Spleen (tissue), 7 donors: ENCODE data around the gene SLC26A1.

Experiments
- POLR2A ChIP-seq, 3 donors: fragments of 450-650 bp; IDR thresholded peaks; one replicate each; pipeline ENCODE4 v1.5.1; 2017; ENCODE audit warnings: antibody characterized with exemption in 3 of 3, mild to moderate bottlenecking in 1 of 3
- POLR2AphosphoS5 ChIP-seq, 3 donors: sonication (generic); formaldehyde crosslinking; IDR thresholded peaks; one replicate each; pipeline ENCODE4 v1.5.1; 2017; ENCODE audit warnings: antibody characterized with exemption in 3 of 3
- TF ChIP-seq, protein P1 (sequence below), 11 experiments: fragments of 200-600 bp in 7 of 11; fragments of 450-650 bp in 4 of 11; sonication (generic) in 4 of 11; IDR thresholded peaks in 8 of 11; conservative IDR thresholded peaks in 3 of 11; 1 replicate in 7 of 11; 2 replicates in 4 of 11; pipeline versions ENCODE4 v1.4.0 to v1.8.0; 2016 to 2021; ENCODE audit warnings: antibody characterized with exemption in 11 of 11, inconsistent platforms in 4 of 11, mild to moderate bottlenecking in 1 of 11
- donor health status: DM: no; HTN: no; CAD: no; lungs with moderate emphysema.
- donor health status: DM: no; HTN: no; CAD: no.
- donor health status: DM: no; HTN: no; CAD: no.

DNA sequence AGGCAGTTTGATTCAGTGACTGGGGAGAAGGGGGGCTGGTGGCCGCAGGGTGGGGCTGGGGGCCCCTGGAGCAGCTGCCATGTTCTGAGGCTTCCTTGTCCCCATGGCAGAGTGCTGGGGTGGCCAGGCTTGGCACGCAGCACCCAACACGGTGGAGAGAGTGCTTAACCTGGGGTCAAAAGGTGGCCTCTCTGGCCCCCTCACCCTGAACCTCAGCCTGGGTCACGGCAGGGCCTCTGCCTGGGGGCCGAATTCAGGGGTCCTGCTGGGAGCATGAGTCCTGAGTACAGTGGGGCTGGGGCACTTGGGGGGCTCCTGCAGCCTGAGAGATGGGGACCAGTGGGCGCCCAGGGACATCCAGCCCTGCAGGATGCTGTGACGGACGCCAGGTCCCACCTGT lies 38.1 kb upstream of the SLC26A1 start:
- no peak for TF ChIP-seq POLR2A (IDR thresholded peaks at IDR 0.05)
- no peak for TF ChIP-seq POLR2AphosphoS5 (IDR thresholded peaks at IDR 0.05)
- TF ChIP-seq, protein P1, sequence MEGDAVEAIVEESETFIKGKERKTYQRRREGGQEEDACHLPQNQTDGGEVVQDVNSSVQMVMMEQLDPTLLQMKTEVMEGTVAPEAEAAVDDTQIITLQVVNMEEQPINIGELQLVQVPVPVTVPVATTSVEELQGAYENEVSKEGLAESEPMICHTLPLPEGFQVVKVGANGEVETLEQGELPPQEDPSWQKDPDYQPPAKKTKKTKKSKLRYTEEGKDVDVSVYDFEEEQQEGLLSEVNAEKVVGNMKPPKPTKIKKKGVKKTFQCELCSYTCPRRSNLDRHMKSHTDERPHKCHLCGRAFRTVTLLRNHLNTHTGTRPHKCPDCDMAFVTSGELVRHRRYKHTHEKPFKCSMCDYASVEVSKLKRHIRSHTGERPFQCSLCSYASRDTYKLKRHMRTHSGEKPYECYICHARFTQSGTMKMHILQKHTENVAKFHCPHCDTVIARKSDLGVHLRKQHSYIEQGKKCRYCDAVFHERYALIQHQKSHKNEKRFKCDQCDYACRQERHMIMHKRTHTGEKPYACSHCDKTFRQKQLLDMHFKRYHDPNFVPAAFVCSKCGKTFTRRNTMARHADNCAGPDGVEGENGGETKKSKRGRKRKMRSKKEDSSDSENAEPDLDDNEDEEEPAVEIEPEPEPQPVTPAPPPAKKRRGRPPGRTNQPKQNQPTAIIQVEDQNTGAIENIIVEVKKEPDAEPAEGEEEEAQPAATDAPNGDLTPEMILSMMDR (IDR thresholded peaks at IDR 0.05 in 8 of 11, conservative IDR thresholded peaks at IDR 0.05 in 3 of 11): no peak
